Spleen (tissue), 11 donors: ENCODE results near the gene FOXP1. TPM values are rescaled to one million over a fixed set of nuclear protein-coding genes. Genes with fewer than 3 reads are reported as not detected.

Experiments
- DNase-seq: peaks from one replicate; pipeline ENCODE4 v3.0.0-alpha.2; 2020
- H3K27ac ChIP-seq, 8 donors: fragments of 200-600 bp; sonication (generic) in 7 of 8; 1 replicate in 4 of 8; 2 replicates in 4 of 8; pipeline versions ENCODE4 v1.5.0 to v1.8.0; 2016 to 2021; ENCODE audit warnings: inconsistent platforms in 4 of 8, mild to moderate bottlenecking in 4 of 8, moderate library complexity in 1 of 8
- H3K27me3 ChIP-seq, 7 donors: fragments of 200-600 bp; sonication (generic) in 6 of 7; replicated peaks in 1 of 7; 1 replicate in 4 of 7; 2 replicates in 3 of 7; pipeline versions ENCODE4 v1.5.0 to v1.8.0; 2016 to 2021; ENCODE audit warnings: inconsistent platforms in 3 of 7, mild to moderate bottlenecking in 1 of 7
- H3K36me3 ChIP-seq, 6 donors: fragments of 200-600 bp; sonication (generic) in 5 of 6; 1 replicate in 4 of 6; 2 replicates in 2 of 6; pipeline versions ENCODE4 v1.5.0 to v1.8.0; 2016 to 2021; ENCODE audit warnings: inconsistent platforms in 2 of 6
- H3K4me1 ChIP-seq, 6 donors: fragments of 200-600 bp; sonication (generic) in 5 of 6; 1 replicate in 3 of 6; 2 replicates in 3 of 6; pipeline versions ENCODE4 v1.5.0 to v1.8.0; 2016 to 2021; ENCODE audit warnings: inconsistent platforms in 3 of 6
- H3K4me3 ChIP-seq, 8 donors: fragments of 200-600 bp; sonication (generic) in 7 of 8; 1 replicate in 4 of 8; 2 replicates in 4 of 8; pipeline versions ENCODE4 v1.5.0 to v1.8.0; 2016 to 2021; ENCODE audit warnings: inconsistent platforms in 4 of 8, mild to moderate bottlenecking in 4 of 8, moderate library complexity in 2 of 8
- H3K9me3 ChIP-seq, 8 donors: fragments of 200-600 bp; sonication (generic) in 7 of 8; 1 replicate in 4 of 8; 2 replicates in 4 of 8; pipeline versions ENCODE4 v1.5.0 to v1.8.0; 2016 to 2021; ENCODE audit warnings: inconsistent platforms in 4 of 8
- POLR2A ChIP-seq, 3 donors: fragments of 450-650 bp; IDR thresholded peaks; one replicate each; pipeline ENCODE4 v1.5.1; 2017; ENCODE audit warnings: antibody characterized with exemption in 3 of 3, mild to moderate bottlenecking in 1 of 3
- POLR2AphosphoS5 ChIP-seq, 3 donors: sonication (generic); formaldehyde crosslinking; IDR thresholded peaks; one replicate each; pipeline ENCODE4 v1.5.1; 2017; ENCODE audit warnings: antibody characterized with exemption in 3 of 3
- WGBS, 5 donors: extraction: QIAGEN DNeasy Blood & Tissue Kit in 3 of 5; methylation state at CpG; one replicate each; pipeline versions ENCODE4 v1.1.5 to v1.1.7; 2013 to 2018; 5-methylcytosine and 5-hydroxymethylcytosine counted together
- intact Hi-C: fragments of 100-400 bp; cut with DNase I; formaldehyde crosslinking; loops from one replicate; pipeline ENCODE4 v1.15.0; 2023; ENCODE audit warnings: low total_unique reads
- polyA plus RNA-seq, 3 donors: library from polyadenylated mRNA; stranded (reverse); fragments of 200-250 nt; gene quantifications; one replicate each; pipeline ENCODE4 v1.2.1, GENCODE V29; 2013
- total RNA-seq, 7 donors: library from RNA; depleted of rRNA in 3 of 7; stranded (reverse); fragments of >200 nt in 3 of 7; fragmentation: NEBNext Ultra II Directional in 4 of 7; extraction: Animal tissue kit (Norgen Biotek cat#: 25700) in 4 of 7; gene quantifications; one replicate each; pipeline versions ENCODE4 v1.1.0 to v1.2.1, GENCODE V29; 2016 to 2021
- TF ChIP-seq, protein P1 (sequence below), 11 experiments: fragments of 200-600 bp in 7 of 11; fragments of 450-650 bp in 4 of 11; sonication (generic) in 4 of 11; IDR thresholded peaks in 8 of 11; conservative IDR thresholded peaks in 3 of 11; 1 replicate in 7 of 11; 2 replicates in 4 of 11; pipeline versions ENCODE4 v1.4.0 to v1.8.0; 2016 to 2021; ENCODE audit warnings: antibody characterized with exemption in 11 of 11, inconsistent platforms in 4 of 11, mild to moderate bottlenecking in 1 of 11
- donor health status: healthy with polysubstance abuse.
- donor health status: DM: no; HTN: no; CAD: no; lungs with moderate emphysema.
- donor health status: DM: no; HTN: no; CAD: no.
- donor health status: Bipolar disorder and iron deficiency.
- donor health status: healthy.
- donor health status: DM: no; HTN: no; CAD: no.
- donor health status: DM: yes; HTN: yes; CAD: no.

FOXP1 gene
- total and polyA plus RNA-seq, 10 donors: 11.1 to 202 (median 153) TPM

DNA sequence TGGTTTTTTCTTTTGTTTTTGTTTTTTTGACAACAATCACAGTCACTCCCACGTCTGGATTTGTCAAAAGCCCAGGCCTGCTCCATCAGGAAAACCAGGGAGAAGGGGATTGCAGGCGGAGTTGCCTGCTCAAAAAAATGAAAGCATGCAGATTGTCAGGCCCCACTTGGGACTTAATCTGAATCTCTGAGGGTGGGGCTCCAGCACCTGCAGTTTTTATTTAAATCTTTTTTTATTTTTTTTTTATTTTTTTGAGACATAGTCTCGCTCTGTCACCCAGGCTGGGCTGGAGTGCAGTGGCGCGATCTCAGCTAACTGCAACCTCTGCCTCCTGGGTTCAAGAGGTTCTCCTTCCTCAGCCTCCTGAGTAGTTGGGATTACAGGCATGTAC lies 140.9 kb downstream of the FOXP1 start:
- no peaks in the 10 kb centered on the region for H3K27me3 ChIP-seq
- H3K4me3 ChIP-seq: peak overlapping the region in 1 of 8 donors; percentile 53
- H3K4me1 ChIP-seq: peaks cover 51 to 100% (median 89%) of the 10 kb centered on the region in 6 donors
- WGBS, 5 donors: 54 to 83% (median 73%) methylated on average over 5 of the region's 5 CpGs
- no peaks in the 10 kb centered on the region for H3K9me3 ChIP-seq
- DNase-seq: no peak
- intact Hi-C loops: no loop called here
- TF ChIP-seq, protein P1, sequence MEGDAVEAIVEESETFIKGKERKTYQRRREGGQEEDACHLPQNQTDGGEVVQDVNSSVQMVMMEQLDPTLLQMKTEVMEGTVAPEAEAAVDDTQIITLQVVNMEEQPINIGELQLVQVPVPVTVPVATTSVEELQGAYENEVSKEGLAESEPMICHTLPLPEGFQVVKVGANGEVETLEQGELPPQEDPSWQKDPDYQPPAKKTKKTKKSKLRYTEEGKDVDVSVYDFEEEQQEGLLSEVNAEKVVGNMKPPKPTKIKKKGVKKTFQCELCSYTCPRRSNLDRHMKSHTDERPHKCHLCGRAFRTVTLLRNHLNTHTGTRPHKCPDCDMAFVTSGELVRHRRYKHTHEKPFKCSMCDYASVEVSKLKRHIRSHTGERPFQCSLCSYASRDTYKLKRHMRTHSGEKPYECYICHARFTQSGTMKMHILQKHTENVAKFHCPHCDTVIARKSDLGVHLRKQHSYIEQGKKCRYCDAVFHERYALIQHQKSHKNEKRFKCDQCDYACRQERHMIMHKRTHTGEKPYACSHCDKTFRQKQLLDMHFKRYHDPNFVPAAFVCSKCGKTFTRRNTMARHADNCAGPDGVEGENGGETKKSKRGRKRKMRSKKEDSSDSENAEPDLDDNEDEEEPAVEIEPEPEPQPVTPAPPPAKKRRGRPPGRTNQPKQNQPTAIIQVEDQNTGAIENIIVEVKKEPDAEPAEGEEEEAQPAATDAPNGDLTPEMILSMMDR (IDR thresholded peaks at IDR 0.05 in 8 of 11, conservative IDR thresholded peaks at IDR 0.05 in 3 of 11): no peak
- TF ChIP-seq POLR2AphosphoS5 (IDR thresholded peaks at IDR 0.05) (no peak), POLR2A (IDR thresholded peaks at IDR 0.05) (no peak)
- no peaks in the 10 kb centered on the region for H3K36me3 ChIP-seq
- H3K27ac ChIP-seq: peak overlapping the region; percentile 73 to 97 (median 90)

DNA sequence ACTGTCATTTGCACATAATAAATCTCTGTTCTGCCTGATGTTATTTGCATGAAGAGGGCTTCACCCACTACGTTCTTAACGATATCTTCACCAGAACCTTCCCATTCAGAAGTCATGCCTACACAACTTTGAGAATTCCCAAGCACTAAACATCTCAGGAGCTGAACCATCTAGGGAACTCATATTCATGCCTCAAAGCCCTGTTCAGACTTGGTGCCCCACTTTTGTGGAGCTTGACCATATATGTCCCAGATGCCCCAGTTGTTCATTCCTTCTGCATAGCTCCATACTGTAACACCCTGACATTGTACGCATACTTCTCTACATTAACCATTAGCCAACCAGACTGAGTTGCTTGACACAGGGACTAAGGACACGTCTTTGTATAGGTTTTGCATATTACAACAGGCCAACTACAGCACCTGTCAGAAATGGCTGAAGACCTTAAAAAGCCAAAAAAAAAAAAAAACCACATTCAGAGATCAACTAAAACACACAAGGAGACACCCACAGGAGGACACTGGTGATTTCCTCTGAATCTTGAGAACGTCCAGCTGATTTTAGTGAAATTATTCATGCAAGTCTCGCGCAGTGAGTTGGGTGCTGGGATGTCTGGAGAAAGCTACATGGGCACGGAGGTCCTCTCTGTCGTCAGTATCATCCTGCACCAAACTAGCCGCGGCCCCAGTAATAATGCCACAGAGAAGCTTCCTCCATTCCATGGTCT lies 141.4 kb downstream of the FOXP1 start:
- peaks cover 51 to 100% (median 87%) of the 10 kb centered on the region in 6 donors for H3K4me1 ChIP-seq
- WGBS, 5 donors: 47 to 74% (median 64%) methylated on average over 11 of the region's 11 CpGs
- intact Hi-C loops: no loop called here

DNA sequence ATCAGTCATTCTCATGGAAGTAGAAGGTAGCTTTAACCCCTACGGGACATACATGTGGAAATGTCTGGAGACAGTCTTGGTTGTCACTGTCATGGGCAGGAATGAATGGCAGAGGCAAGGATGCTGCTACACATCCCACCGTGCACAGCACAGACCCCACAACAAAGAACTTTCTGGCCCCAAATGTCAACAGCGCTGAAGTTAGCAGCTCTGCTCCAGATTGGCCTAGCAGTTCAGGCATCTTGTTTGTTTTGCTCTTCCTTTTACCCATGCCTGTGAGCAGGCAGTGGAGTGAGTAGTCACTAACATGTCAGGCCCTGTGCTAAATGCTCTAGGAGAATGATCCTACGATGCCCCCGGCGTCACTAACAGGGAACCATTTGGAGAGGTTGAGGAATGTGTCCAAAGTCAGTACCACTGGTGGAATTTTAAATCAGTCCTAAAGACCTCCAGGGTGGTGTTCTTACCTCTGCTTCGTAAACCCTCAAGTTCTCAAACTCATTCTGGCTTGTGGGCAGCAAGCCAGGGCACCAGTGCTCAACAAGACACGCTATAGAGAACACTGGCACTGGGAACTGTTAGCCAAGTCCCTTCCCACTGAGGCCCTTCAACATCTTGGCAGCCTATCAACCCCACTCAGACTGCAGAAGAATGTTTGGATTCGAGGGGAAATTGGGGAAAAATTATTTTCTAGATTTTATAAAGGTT lies 142.2 kb downstream of the FOXP1 start:
- peaks cover 51 to 99% (median 80%) of the 10 kb centered on the region in 6 donors for H3K4me1 ChIP-seq
- intact Hi-C loops: no loop called here
- H3K27ac ChIP-seq: peak overlapping the region; percentile 73 to 97 (median 90)
- TF ChIP-seq, protein P1 (IDR thresholded peaks at IDR 0.05 in 8 of 11, conservative IDR thresholded peaks at IDR 0.05 in 3 of 11): no peak
- no peak for TF ChIP-seq POLR2AphosphoS5 (IDR thresholded peaks at IDR 0.05)
- TF ChIP-seq POLR2A (IDR thresholded peaks at IDR 0.05): no peak
- H3K27me3 ChIP-seq: no peaks in the 10 kb centered on the region
- WGBS, 5 donors: 74 to 77% (median 76%) methylated on average over 9 of the region's 9 CpGs
- H3K36me3 ChIP-seq: no peaks in the 10 kb centered on the region
- no peak for DNase-seq
- H3K9me3 ChIP-seq: no peaks in the 10 kb centered on the region
- no peak overlapping the region for H3K4me3 ChIP-seq

More for the DNA sequence above, 141.4 kb downstream of the FOXP1 start:
- H3K27ac ChIP-seq: peak overlapping the region; percentile 73 to 97 (median 90)
- no peaks in the 10 kb centered on the region for H3K36me3 ChIP-seq
- DNase-seq: no peak
- TF ChIP-seq POLR2A (IDR thresholded peaks at IDR 0.05) (no peak), POLR2AphosphoS5 (IDR thresholded peaks at IDR 0.05) (no peak)
- TF ChIP-seq, protein P1 (IDR thresholded peaks at IDR 0.05 in 8 of 11, conservative IDR thresholded peaks at IDR 0.05 in 3 of 11): no peak
- no peaks in the 10 kb centered on the region for H3K27me3 ChIP-seq
- peak overlapping the region in 1 of 8 donors; percentile 43 for H3K4me3 ChIP-seq
- no peaks in the 10 kb centered on the region for H3K9me3 ChIP-seq

DNA sequence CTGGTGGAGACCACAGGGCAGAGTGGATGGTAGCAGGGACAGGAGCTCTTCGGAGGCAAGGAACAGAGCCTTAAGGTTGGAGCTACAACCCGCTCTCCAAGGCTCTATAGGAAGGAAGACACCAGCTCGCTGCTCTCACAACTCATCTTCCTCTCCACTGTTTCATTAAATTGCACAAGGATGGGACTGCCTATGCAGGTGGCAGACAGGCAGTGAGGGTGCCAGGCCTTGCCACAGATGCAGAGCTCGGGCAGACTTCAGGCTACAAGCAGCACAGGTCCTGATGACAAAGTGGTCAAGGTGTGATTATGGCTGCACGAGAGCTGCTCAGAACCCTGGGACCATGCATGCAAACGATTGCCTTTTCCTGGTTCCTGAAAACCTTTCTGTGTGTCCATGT lies 144.6 kb downstream of the FOXP1 start:
- Histone ChIP-seq H3K9me3 (no peaks in the 10 kb centered on the region), H3K27me3 (no peaks in the 10 kb centered on the region), H3K4me1 (peaks cover 36 to 89% (median 62%) of the 10 kb centered on the region in 6 donors), H3K4me3 (no peak overlapping the region), H3K36me3 (no peaks in the 10 kb centered on the region), H3K27ac (peak overlapping the region in 7 of 8 donors; percentile 16 to 97 (median 90))
- no peak for DNase-seq
- intact Hi-C loops: no loop called here
- no peak for TF ChIP-seq POLR2A (IDR thresholded peaks at IDR 0.05)
- TF ChIP-seq POLR2AphosphoS5 (IDR thresholded peaks at IDR 0.05): no peak
- TF ChIP-seq, protein P1 (IDR thresholded peaks at IDR 0.05 in 8 of 11, conservative IDR thresholded peaks at IDR 0.05 in 3 of 11): no peak
- 46 to 70% (median 63%) methylated on average over 6 of the region's 6 CpGs for WGBS, 5 donors
